Body of pancreas (tissue), 4 donors: ENCODE results near the gene IL17B. TPM values are rescaled to one million over a fixed set of nuclear protein-coding genes. Genes with fewer than 3 reads are reported as not detected.

Experiments
- ATAC-seq: fragments of 150-250 bp; one replicate; pipeline ENCODE4 v1.9.1; 2016
- DNase-seq, 4 donors: peaks; one replicate each; pipeline ENCODE4 v3.0.0-alpha.2; 2019
- H3K27ac ChIP-seq, 4 donors: fragments of 200-600 bp; sonication (generic); 1 replicate in 3 of 4; 2 replicates in 1 of 4; pipeline versions ENCODE4 v1.5.1 to v1.6.1; 2016 to 2019; ENCODE audit warnings: mild to moderate bottlenecking in 1 of 4, mixed read lengths in 1 of 4, moderate library complexity in 1 of 4
- H3K27me3 ChIP-seq, 2 donors: fragments of 200-600 bp; sonication (generic); one replicate each; pipeline ENCODE4 v1.6.0; 2016; ENCODE audit warnings: mild to moderate bottlenecking in 1 of 2
- H3K36me3 ChIP-seq, 2 donors: fragments of 200-600 bp; sonication (generic); replicated peaks in 1 of 2; 2 replicates each; pipeline ENCODE4 v1.5.1; 2016; ENCODE audit warnings: low read depth in 2 of 2; ENCODE audit not compliant: insufficient read depth in 1 of 2
- H3K4me1 ChIP-seq: fragments of 200-600 bp; sonication (generic); one replicate; pipeline ENCODE4 v1.6.0; 2016
- H3K4me3 ChIP-seq, 2 donors: fragments of 200-600 bp; sonication (generic); 1 replicate in 1 of 2; 2 replicates in 1 of 2; pipeline ENCODE4 v1.5.1; 2016 to 2019
- H3K9me3 ChIP-seq, 3 donors: fragments of 200-600 bp; sonication (generic); 1 replicate in 2 of 3; 2 replicates in 1 of 3; pipeline ENCODE4 v1.5.1; 2016
- CTCF ChIP-seq, 7 experiments: fragments of 450-650 bp in 4 of 7; fragments of 200-600 bp in 3 of 7; sonication (generic) in 3 of 7; IDR thresholded peaks; one replicate each; pipeline ENCODE4 v1.5.1; 2016 to 2019; ENCODE audit warnings: antibody characterized with exemption in 7 of 7
- POLR2A ChIP-seq, 3 donors: fragments of 450-650 bp; IDR thresholded peaks; one replicate each; pipeline ENCODE4 v1.6.1; 2016; ENCODE audit warnings: antibody characterized with exemption in 3 of 3, mild to moderate bottlenecking in 2 of 3
- WGBS, 2 donors: methylation state at CpG; one replicate each; pipeline ENCODE4 v1.1.5; 2017; 5-methylcytosine and 5-hydroxymethylcytosine counted together
- intact Hi-C: fragments of 100-400 bp; cut with DNase I; formaldehyde crosslinking; loops from one replicate; pipeline ENCODE4 v1.15.1; 2023
- total RNA-seq, 2 donors: library from RNA; depleted of rRNA; stranded (reverse); fragments of >200 nt; gene quantifications; one replicate each; pipeline ENCODE4 v1.1.0, GENCODE V29; 2016

The IL17B gene
- total RNA-seq, 2 donors from 2014 or later: not detected

- Histone ChIP-seq H3K27ac (no peak overlapping the region), H3K4me1 (no peaks in the 10 kb centered on the region), H3K36me3 (no peaks in the 10 kb centered on the region), H3K4me3 (no peak overlapping the region), H3K27me3 (no peaks in the 10 kb centered on the region), H3K9me3 (no peaks in the 10 kb centered on the region)
- no peak for TF ChIP-seq POLR2A (IDR thresholded peaks at IDR 0.05)
- TF ChIP-seq CTCF (IDR thresholded peaks at IDR 0.05): no peak
- 73 to 78% methylated on average over 3 of the region's 3 CpGs for WGBS, 2 donors
- intact Hi-C loops: no loop called here
- DNase-seq: no peak
- ATAC-seq: no peak
Observed at GRCh38 chr5:149419532-149419858, 40.4 kb upstream of the IL17B start.

GRCh38 chr5:149418910-149419531 is 39.9 kb upstream of the IL17B start:
- Histone ChIP-seq H3K4me3 (no peak overlapping the region), H3K36me3 (no peaks in the 10 kb centered on the region), H3K9me3 (no peaks in the 10 kb centered on the region), H3K27me3 (no peaks in the 10 kb centered on the region), H3K4me1 (no peaks in the 10 kb centered on the region), H3K27ac (no peak overlapping the region)
- WGBS, 2 donors: 50 to 62% methylated on average over 6 of the region's 6 CpGs
- TF ChIP-seq CTCF (IDR thresholded peaks at IDR 0.05): no peak
- intact Hi-C loops: no loop called here
- ATAC-seq: no peak
- no peak for DNase-seq

GRCh38 chr5:149417711-149418368 is 38.7 kb upstream of the IL17B start:
- TF ChIP-seq CTCF (IDR thresholded peaks at IDR 0.05) (no peak), POLR2A (IDR thresholded peaks at IDR 0.05) (no peak)
- Histone ChIP-seq H3K9me3 (no peaks in the 10 kb centered on the region), H3K27ac (no peak overlapping the region), H3K27me3 (no peaks in the 10 kb centered on the region), H3K4me1 (no peaks in the 10 kb centered on the region), H3K4me3 (no peak overlapping the region), H3K36me3 (no peaks in the 10 kb centered on the region)
- intact Hi-C loops: no loop called here
- WGBS, 2 donors: 85% methylated on average over 9 of the region's 9 CpGs
- ATAC-seq (no peak), DNase-seq (no peak)

- ATAC-seq (no peak), DNase-seq (no peak)
- H3K4me3 ChIP-seq: no peak overlapping the region
- H3K9me3 ChIP-seq: no peaks in the 10 kb centered on the region
- WGBS, 2 donors: 61 to 73% methylated on average over 8 of the region's 8 CpGs
- no peak for TF ChIP-seq CTCF (IDR thresholded peaks at IDR 0.05)
- TF ChIP-seq POLR2A (IDR thresholded peaks at IDR 0.05): no peak
- no peak overlapping the region for H3K27ac ChIP-seq
- H3K27me3 ChIP-seq: no peaks in the 10 kb centered on the region
- intact Hi-C loops: no loop called here
- H3K4me1 ChIP-seq: no peaks in the 10 kb centered on the region
- no peaks in the 10 kb centered on the region for H3K36me3 ChIP-seq
Observed at GRCh38 chr5:149416987-149417710, 38.1 kb upstream of the IL17B start.
